ENCODE results near the gene FAF1. TPM values are rescaled to one million over a fixed set of nuclear protein-coding genes. Genes with fewer than 3 reads are reported as not detected.

FAF1 gene
- total RNA-seq, 1 donor from 2014 or later, result 54.3 TPM

DNA sequence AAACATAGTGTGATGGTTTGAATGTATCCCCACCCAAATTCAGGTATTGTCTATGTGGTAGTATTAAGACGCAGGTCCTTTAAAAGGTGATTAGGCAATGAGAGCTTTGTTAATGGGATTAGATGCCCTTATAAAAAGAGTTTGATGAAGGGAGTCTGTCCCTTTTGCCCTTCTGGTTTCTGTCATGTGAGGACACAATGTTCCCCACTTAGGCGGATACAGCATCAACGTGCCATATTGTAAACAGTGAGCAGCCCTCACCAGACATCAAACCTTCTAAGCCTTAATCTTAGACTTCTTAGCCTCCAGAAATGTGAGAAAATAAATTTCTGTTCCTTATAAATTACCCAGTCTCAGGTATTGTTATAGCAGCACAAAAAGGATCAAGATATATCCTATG is 172.8 kb downstream of the FAF1 start:
- no peak for DNase-seq (ENCODE audit: low spot score)
- no peaks in the 10 kb centered on the region for H3K4me1 Mint-ChIP-seq (ENCODE audit: unreplicated experiment)
- H3K27ac Mint-ChIP-seq (ENCODE audit: unreplicated experiment), result no peak overlapping the region
- H3K27me3 Mint-ChIP-seq (ENCODE audit: unreplicated experiment), result no peaks in the 10 kb centered on the region
- TF ChIP-seq, protein P1, sequence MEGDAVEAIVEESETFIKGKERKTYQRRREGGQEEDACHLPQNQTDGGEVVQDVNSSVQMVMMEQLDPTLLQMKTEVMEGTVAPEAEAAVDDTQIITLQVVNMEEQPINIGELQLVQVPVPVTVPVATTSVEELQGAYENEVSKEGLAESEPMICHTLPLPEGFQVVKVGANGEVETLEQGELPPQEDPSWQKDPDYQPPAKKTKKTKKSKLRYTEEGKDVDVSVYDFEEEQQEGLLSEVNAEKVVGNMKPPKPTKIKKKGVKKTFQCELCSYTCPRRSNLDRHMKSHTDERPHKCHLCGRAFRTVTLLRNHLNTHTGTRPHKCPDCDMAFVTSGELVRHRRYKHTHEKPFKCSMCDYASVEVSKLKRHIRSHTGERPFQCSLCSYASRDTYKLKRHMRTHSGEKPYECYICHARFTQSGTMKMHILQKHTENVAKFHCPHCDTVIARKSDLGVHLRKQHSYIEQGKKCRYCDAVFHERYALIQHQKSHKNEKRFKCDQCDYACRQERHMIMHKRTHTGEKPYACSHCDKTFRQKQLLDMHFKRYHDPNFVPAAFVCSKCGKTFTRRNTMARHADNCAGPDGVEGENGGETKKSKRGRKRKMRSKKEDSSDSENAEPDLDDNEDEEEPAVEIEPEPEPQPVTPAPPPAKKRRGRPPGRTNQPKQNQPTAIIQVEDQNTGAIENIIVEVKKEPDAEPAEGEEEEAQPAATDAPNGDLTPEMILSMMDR (IDR thresholded peaks at IDR 0.05; ENCODE audit: unreplicated experiment), result no peak
- no peaks in the 10 kb centered on the region for H3K36me3 Mint-ChIP-seq (ENCODE audit: low read depth, unreplicated experiment)
- H3K4me3 Mint-ChIP-seq (ENCODE audit: unreplicated experiment), result no peak overlapping the region
- no peaks in the 10 kb centered on the region for H3K9me3 Mint-ChIP-seq (ENCODE audit: unreplicated experiment)

GRCh38 chr1:50783286-50783685 is 176.8 kb downstream of the FAF1 start:
- peaks cover 8% of the 10 kb centered on the region for H3K4me1 Mint-ChIP-seq (ENCODE audit: unreplicated experiment)
- no peak overlapping the region for H3K4me3 Mint-ChIP-seq (ENCODE audit: unreplicated experiment)
- DNase-seq (ENCODE audit: low spot score), result no peak
- TF ChIP-seq, protein P1 (IDR thresholded peaks at IDR 0.05; ENCODE audit: unreplicated experiment), result no peak
- peaks cover 8% of the 10 kb centered on the region for H3K36me3 Mint-ChIP-seq (ENCODE audit: low read depth, unreplicated experiment)
- no peaks in the 10 kb centered on the region for H3K27me3 Mint-ChIP-seq (ENCODE audit: unreplicated experiment)
- no peak overlapping the region for H3K27ac Mint-ChIP-seq (ENCODE audit: unreplicated experiment)
- H3K9me3 Mint-ChIP-seq (ENCODE audit: unreplicated experiment), result no peaks in the 10 kb centered on the region

DNA sequence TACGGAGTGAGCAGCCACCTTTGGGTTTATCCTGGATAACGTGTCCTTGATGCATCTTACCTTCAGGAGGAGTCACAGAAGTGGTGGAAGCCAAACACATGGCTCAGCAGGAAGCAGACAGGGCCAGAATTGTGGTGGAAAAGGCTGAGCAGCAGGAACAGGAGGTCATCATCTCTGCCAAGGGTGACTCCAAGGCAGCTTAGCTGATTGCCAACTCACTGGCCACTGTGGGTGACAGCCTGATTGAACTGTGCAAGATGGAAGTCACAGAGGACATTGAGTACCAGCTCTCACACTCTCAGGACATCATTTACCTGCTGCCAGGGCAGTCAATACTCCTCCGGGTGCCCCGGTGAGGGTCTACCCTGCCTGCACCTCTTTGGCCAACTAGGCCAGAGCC is 179.3 kb downstream of the FAF1 start:
- no peak overlapping the region for H3K4me3 Mint-ChIP-seq (ENCODE audit: unreplicated experiment)
- no peak for DNase-seq (ENCODE audit: low spot score)
- H3K27me3 Mint-ChIP-seq (ENCODE audit: unreplicated experiment), result no peaks in the 10 kb centered on the region
- no peak overlapping the region for H3K27ac Mint-ChIP-seq (ENCODE audit: unreplicated experiment)
- no peaks in the 10 kb centered on the region for H3K9me3 Mint-ChIP-seq (ENCODE audit: unreplicated experiment)
- peaks cover 8% of the 10 kb centered on the region for H3K4me1 Mint-ChIP-seq (ENCODE audit: unreplicated experiment)
- TF ChIP-seq, protein P1 (IDR thresholded peaks at IDR 0.05; ENCODE audit: unreplicated experiment), result no peak
- peaks cover 8% of the 10 kb centered on the region for H3K36me3 Mint-ChIP-seq (ENCODE audit: low read depth, unreplicated experiment)

DNA sequence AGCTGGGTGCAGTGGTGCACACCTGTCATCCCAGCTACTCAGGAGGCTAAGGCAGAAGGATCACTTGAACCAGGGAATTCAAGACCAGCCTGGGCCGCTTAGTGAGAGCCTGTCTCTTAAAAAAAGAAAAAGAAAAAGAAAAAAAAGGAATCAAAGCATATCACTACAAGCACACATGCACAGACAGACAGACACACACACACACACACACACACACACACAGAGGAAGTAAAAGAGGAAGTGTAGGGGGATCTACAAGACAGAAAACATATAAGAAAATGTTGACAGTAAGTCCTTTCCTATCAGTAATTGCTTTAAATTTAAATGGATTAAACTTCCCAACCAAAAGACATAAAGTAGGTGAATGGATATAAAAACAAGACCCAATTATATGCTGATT is 180.3 kb downstream of the FAF1 start:
- H3K27ac Mint-ChIP-seq (ENCODE audit: unreplicated experiment), result no peak overlapping the region
- peaks cover 8% of the 10 kb centered on the region for H3K4me1 Mint-ChIP-seq (ENCODE audit: unreplicated experiment)
- peaks cover 8% of the 10 kb centered on the region for H3K36me3 Mint-ChIP-seq (ENCODE audit: low read depth, unreplicated experiment)
- H3K4me3 Mint-ChIP-seq (ENCODE audit: unreplicated experiment), result no peak overlapping the region
- TF ChIP-seq, protein P1 (IDR thresholded peaks at IDR 0.05; ENCODE audit: unreplicated experiment), result no peak
- DNase-seq (ENCODE audit: low spot score), result no peak
- H3K9me3 Mint-ChIP-seq (ENCODE audit: unreplicated experiment), result no peaks in the 10 kb centered on the region
- no peaks in the 10 kb centered on the region for H3K27me3 Mint-ChIP-seq (ENCODE audit: unreplicated experiment)

- no peak overlapping the region for H3K4me3 Mint-ChIP-seq (ENCODE audit: unreplicated experiment)
- H3K27me3 Mint-ChIP-seq (ENCODE audit: unreplicated experiment), result no peaks in the 10 kb centered on the region
- H3K9me3 Mint-ChIP-seq (ENCODE audit: unreplicated experiment), result no peaks in the 10 kb centered on the region
- peaks cover 8% of the 10 kb centered on the region for H3K4me1 Mint-ChIP-seq (ENCODE audit: unreplicated experiment)
- TF ChIP-seq, protein P1 (IDR thresholded peaks at IDR 0.05; ENCODE audit: unreplicated experiment), result no peak
- no peak for DNase-seq (ENCODE audit: low spot score)
- no peak overlapping the region for H3K27ac Mint-ChIP-seq (ENCODE audit: unreplicated experiment)
- peaks cover 8% of the 10 kb centered on the region for H3K36me3 Mint-ChIP-seq (ENCODE audit: low read depth, unreplicated experiment)
Observed at GRCh38 chr1:50775740-50776139, 184.3 kb downstream of the FAF1 start.

Measured in endothelial cell (in vitro differentiated cells).